B cell (primary cell): Measurements from ENCODE around the gene TMEM131. TPM values are rescaled to one million over a fixed set of nuclear protein-coding genes. Genes with fewer than 3 reads are reported as not detected.

Source experiments
- ATAC-seq: fragments of 200-7000 bp; cut with Tn5 transposase; one replicate; pipeline ENCODE4 v1.10.0; 2021; ENCODE audit warnings: low read depth, mild to moderate bottlenecking, moderate number of reproducible peaks, moderate library complexity
- CTCF ChIA-PET: fragments of 350-600 bp; sonication (Branson Sonifier 250); formaldehyde crosslinking; loops from one replicate; lab custom pipeline; 2021; ENCODE audit warnings: antibody characterized with exemption, inconsistent platforms; lab: Charles Lee
- POLR2A ChIA-PET: fragments of 350-600 bp; sonication (Branson Sonifier 250); formaldehyde crosslinking; loops from one replicate; lab custom pipeline; 2021; ENCODE audit warnings: antibody characterized with exemption; lab: Charles Lee
- DNase-seq: peaks from one replicate; pipeline ENCODE4 v3.0.0; 2013
- H2AFZ ChIP-seq: 2 replicates; pipeline ENCODE4 v1.6.1; 2012; ENCODE audit warnings: mild to moderate bottlenecking, low read depth, low read length; ENCODE audit not compliant: insufficient read depth, poor library complexity, severe bottlenecking
- H3K27ac ChIP-seq, 2 donors: 1 replicate in 1 of 2; 2 replicates in 1 of 2; pipeline ENCODE4 v1.5.1; 2012 to 2013; ENCODE audit warnings: low read length in 2 of 2, mild to moderate bottlenecking in 2 of 2, moderate library complexity in 1 of 2
- H3K27me3 ChIP-seq, 4 experiments: fragments of 200-600 bp in 1 of 4; sonication (generic) in 1 of 4; replicated peaks in 1 of 4; 1 replicate in 2 of 4; 2 replicates in 2 of 4; pipeline versions ENCODE4 v1.6.1 to v1.7.0; 2013 to 2016; ENCODE audit warnings: low read length in 3 of 4, mild to moderate bottlenecking in 2 of 4, mixed read lengths in 1 of 4, moderate library complexity in 1 of 4; ENCODE audit not compliant: insufficient read depth in 4 of 4, control insufficient read depth in 3 of 4; ENCODE audit errors: control extremely low read depth in 1 of 4
- H3K36me3 ChIP-seq, 2 experiments: replicated peaks in 1 of 2; 1 replicate in 1 of 2; 2 replicates in 1 of 2; pipeline versions ENCODE4 v1.6.1 to v1.7.1; 2013; ENCODE audit warnings: low read length in 1 of 2; ENCODE audit not compliant: insufficient read depth in 2 of 2, control insufficient read depth in 1 of 2; ENCODE audit errors: control extremely low read depth in 1 of 2, extremely low read depth in 1 of 2
- H3K4me1 ChIP-seq, 2 donors: fragments of 200-600 bp in 1 of 2; sonication (generic) in 1 of 2; 1 replicate in 1 of 2; 2 replicates in 1 of 2; pipeline versions ENCODE4 v1.5.1 to v1.6.1; 2013 to 2017; ENCODE audit warnings: low read length in 2 of 2; ENCODE audit not compliant: control insufficient read depth in 2 of 2, insufficient read depth in 2 of 2
- H3K4me2 ChIP-seq: replicated peaks from 2 replicates; pipeline ENCODE3; 2012; ENCODE audit warnings: mild to moderate bottlenecking, low read depth, low read length; ENCODE audit not compliant: poor library complexity, severe bottlenecking
- H3K4me3 ChIP-seq, 5 experiments: fragments of 200-600 bp in 1 of 5; sonication (generic) in 1 of 5; 1 replicate in 3 of 5; 2 replicates in 2 of 5; pipeline versions ENCODE4 v1.5.1 to v1.7.0; 2011 to 2016; ENCODE audit warnings: low read length in 4 of 5, mild to moderate bottlenecking in 4 of 5, low read depth in 2 of 5, control low read depth in 1 of 5, moderate library complexity in 1 of 5; ENCODE audit not compliant: insufficient read depth in 1 of 5; ENCODE audit errors: control extremely low read depth in 1 of 5, extremely low read depth in 1 of 5
- H3K79me2 ChIP-seq: fragments of 200-600 bp; sonication (generic); one replicate; pipeline ENCODE4 v1.6.0; 2016; ENCODE audit warnings: low read length; ENCODE audit not compliant: control insufficient read depth, insufficient read depth
- H3K9ac ChIP-seq: fragments of 200-600 bp; sonication (generic); 2 replicates; pipeline ENCODE4 v1.6.1; 2017; ENCODE audit warnings: mild to moderate bottlenecking, low read length, moderate library complexity
- H3K9me3 ChIP-seq, 3 donors: one replicate each; pipeline versions ENCODE4 v1.6.1 to v1.7.1; 2013; ENCODE audit warnings: low read length in 2 of 3; ENCODE audit not compliant: control insufficient read depth in 2 of 3, insufficient read depth in 1 of 3; ENCODE audit errors: control extremely low read depth in 1 of 3
- H4K20me1 ChIP-seq: 2 replicates; pipeline ENCODE4 v1.6.0; 2012; ENCODE audit warnings: mild to moderate bottlenecking, low read length; ENCODE audit not compliant: insufficient read depth, control insufficient read depth, poor library complexity, severe bottlenecking
- H3K27ac Mint-ChIP-seq: one replicate; pipeline ENCODE4 v1.8.0; 2021; ENCODE audit warnings: mixed read lengths
- H3K27me3 Mint-ChIP-seq: one replicate; pipeline ENCODE4 v1.8.0; 2021; ENCODE audit warnings: mixed read lengths
- H3K4me1 Mint-ChIP-seq: one replicate; pipeline ENCODE4 v1.8.0; 2021; ENCODE audit warnings: mixed read lengths
- H3K4me3 Mint-ChIP-seq: one replicate; pipeline ENCODE4 v1.8.0; 2021; ENCODE audit warnings: mixed read lengths
- H3K9me3 Mint-ChIP-seq: one replicate; pipeline ENCODE4 v1.8.0; 2022; ENCODE audit warnings: mixed read lengths; ENCODE audit not compliant: insufficient read depth
- EZH2 ChIP-seq: IDR thresholded peaks from 2 replicates; pipeline ENCODE4 v1.6.1; 2012; ENCODE audit warnings: borderline replicate concordance, low read depth, mild to moderate bottlenecking, moderate library complexity, low read length; ENCODE audit not compliant: insufficient read depth, poor library complexity, severe bottlenecking
- WGBS: methylation state at CpG from one replicate; pipeline ENCODE4 v1.1.5; 2013; ENCODE audit warnings: missing lambda C conversion rate; ENCODE audit not compliant: insufficient coverage; 5-methylcytosine and 5-hydroxymethylcytosine counted together
- intact Hi-C: fragments of 100-400 bp; cut with micrococcal nuclease; formaldehyde crosslinking; loops from one replicate; pipeline ENCODE4 v1.10.0; 2022
- polyA plus RNA-seq: library from polyadenylated mRNA; depleted of rRNA; stranded (reverse); fragments of >200 nt; gene quantifications from 2 replicates; pipeline ENCODE4 v1.2.3, GENCODE V29; 2012
- total RNA-seq, 2 donors: library from RNA; stranded (reverse); fragments of 120-200 nt in 1 of 2; gene quantifications; 1 replicate in 1 of 2; 2 replicates in 1 of 2; pipeline versions ENCODE4 v1.2.3 to v1.2.4, GENCODE V29; 2013 to 2022
- TF ChIP-seq, protein P1 (sequence below): fragments of 200-600 bp; IDR thresholded peaks from one replicate; pipeline ENCODE4 v1.8.0; 2022; ENCODE audit warnings: antibody characterized with exemption, mild to moderate bottlenecking

TMEM131 gene
- total and polyA plus RNA-seq, 2 donors (not counting 1 experiment from before 2014, with no cell fraction given), result 24.3 to 101 TPM

DNA sequence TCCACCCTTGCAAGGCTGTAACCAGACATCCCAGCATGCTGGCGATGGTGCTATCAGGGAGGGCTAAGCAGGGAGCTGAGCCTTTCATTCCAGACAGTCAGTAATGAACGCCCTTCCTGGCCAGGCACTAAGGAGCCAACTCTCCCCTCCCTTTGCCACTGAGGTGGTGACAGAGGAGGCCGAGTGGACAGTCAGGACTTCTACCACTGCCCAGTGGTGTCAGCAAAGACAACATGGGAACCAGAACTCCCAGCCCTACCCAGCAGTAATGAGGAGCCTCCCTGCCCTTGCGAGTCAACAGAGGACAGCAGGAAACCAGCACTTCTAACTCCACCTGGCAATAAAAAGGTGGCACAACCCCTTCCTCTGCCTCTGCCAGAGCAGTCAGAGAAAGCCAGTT lies 213.8 kb downstream of the TMEM131 start:
- Mint-ChIP-seq H3K27ac (no peak overlapping the region), H3K9me3 (no peaks in the 10 kb centered on the region), H3K4me3 (no peak overlapping the region), H3K27me3 (no peaks in the 10 kb centered on the region), H3K4me1 (peaks cover 4% of the 10 kb centered on the region)
- Histone ChIP-seq H3K9ac (no peak overlapping the region), H3K4me1 (no peaks in the 10 kb centered on the region), H3K9me3 (no peaks in the 10 kb centered on the region), H3K4me3 (no peak overlapping the region), H3K79me2 (peaks cover 6% of the 10 kb centered on the region), H3K27ac (no peak overlapping the region), H2AFZ (no peak overlapping the region), H3K4me2 (no peak overlapping the region), H3K36me3 (peaks cover 3 to 42% of the 10 kb centered on the region in 2 experiments), H4K20me1 (peaks cover 18% of the 10 kb centered on the region), H3K27me3 (no peaks in the 10 kb centered on the region)
- POLR2A ChIA-PET, result no interaction called here
- WGBS, result 93% methylated on average over 3 of the region's 4 CpGs
- TF ChIP-seq, protein P1, sequence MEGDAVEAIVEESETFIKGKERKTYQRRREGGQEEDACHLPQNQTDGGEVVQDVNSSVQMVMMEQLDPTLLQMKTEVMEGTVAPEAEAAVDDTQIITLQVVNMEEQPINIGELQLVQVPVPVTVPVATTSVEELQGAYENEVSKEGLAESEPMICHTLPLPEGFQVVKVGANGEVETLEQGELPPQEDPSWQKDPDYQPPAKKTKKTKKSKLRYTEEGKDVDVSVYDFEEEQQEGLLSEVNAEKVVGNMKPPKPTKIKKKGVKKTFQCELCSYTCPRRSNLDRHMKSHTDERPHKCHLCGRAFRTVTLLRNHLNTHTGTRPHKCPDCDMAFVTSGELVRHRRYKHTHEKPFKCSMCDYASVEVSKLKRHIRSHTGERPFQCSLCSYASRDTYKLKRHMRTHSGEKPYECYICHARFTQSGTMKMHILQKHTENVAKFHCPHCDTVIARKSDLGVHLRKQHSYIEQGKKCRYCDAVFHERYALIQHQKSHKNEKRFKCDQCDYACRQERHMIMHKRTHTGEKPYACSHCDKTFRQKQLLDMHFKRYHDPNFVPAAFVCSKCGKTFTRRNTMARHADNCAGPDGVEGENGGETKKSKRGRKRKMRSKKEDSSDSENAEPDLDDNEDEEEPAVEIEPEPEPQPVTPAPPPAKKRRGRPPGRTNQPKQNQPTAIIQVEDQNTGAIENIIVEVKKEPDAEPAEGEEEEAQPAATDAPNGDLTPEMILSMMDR, result no peak
- TF ChIP-seq EZH2, result no peak
- CTCF ChIA-PET, result no interaction called here
- ATAC-seq (no peak), DNase-seq (no peak)
- intact Hi-C loops, result no loop called here

DNA sequence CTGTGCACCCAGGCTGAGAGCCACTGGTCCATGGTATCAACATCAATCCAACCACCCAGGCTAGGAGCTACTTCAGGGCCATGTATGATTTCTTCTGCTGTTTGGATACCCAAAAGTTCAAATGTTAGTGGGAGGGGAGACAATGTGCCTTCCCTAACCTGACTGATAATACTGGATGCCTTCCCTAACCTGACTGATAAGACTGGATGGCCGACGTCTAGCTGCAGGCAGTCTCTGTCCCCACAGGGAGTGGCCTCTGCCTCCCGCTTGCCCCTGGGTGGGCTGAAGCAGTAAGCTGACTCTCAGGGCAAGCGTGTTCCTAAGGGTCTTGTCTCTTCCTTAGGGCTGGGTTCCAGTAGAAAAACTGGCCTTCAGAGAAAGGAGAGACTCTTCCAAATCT lies 216.6 kb downstream of the TMEM131 start:
- Histone ChIP-seq H3K79me2 (peaks cover 6% of the 10 kb centered on the region), H3K4me2 (no peak overlapping the region), H3K9ac (no peak overlapping the region), H4K20me1 (peaks cover 18% of the 10 kb centered on the region), H2AFZ (no peak overlapping the region), H3K9me3 (no peaks in the 10 kb centered on the region), H3K4me3 (no peak overlapping the region), H3K27me3 (no peaks in the 10 kb centered on the region), H3K27ac (no peak overlapping the region), H3K4me1 (no peaks in the 10 kb centered on the region), H3K36me3 (peaks cover 0 to 65% of the 10 kb centered on the region in 2 experiments)
- ATAC-seq, result no peak
- no peak for TF ChIP-seq EZH2
- TF ChIP-seq, protein P1, result no peak
- no peak overlapping the region for H3K27ac Mint-ChIP-seq
- H3K4me1 Mint-ChIP-seq, result peaks cover 4% of the 10 kb centered on the region
- intact Hi-C loops, result no loop called here
- ChIA-PET CTCF (no interaction called here), POLR2A (no interaction called here)
- DNase-seq, result no peak
- H3K27me3 Mint-ChIP-seq, result no peaks in the 10 kb centered on the region
- H3K4me3 Mint-ChIP-seq, result no peak overlapping the region
- 95% methylated on average over 4 of the region's 4 CpGs for WGBS
- no peaks in the 10 kb centered on the region for H3K9me3 Mint-ChIP-seq
